GM23248 (cell line): Measurements from ENCODE around the gene STXBP5L. TPM values are rescaled to one million over a fixed set of nuclear protein-coding genes. Genes with fewer than 3 reads are reported as not detected.

Experiments
- DNase-seq: peaks from one replicate; pipeline ENCODE4 v3.0.0-alpha.2; 2015
- H2AFZ ChIP-seq: fragments of 200-600 bp; sonication (generic); 2 replicates; pipeline ENCODE4 v1.6.1; 2016; ENCODE audit warnings: antibody characterized with exemption
- H3F3A ChIP-seq: fragments of 200-600 bp; sonication (generic); 2 replicates; pipeline ENCODE4 v1.6.1; 2016; ENCODE audit warnings: mild to moderate bottlenecking, antibody characterized with exemption, mixed run types; ENCODE audit not compliant: insufficient read depth
- H3K27ac ChIP-seq: fragments of 200-600 bp; sonication (generic); 2 replicates; pipeline ENCODE4 v1.5.1; 2016; ENCODE audit warnings: mild to moderate bottlenecking
- H3K27me3 ChIP-seq: fragments of 200-600 bp; sonication (generic); replicated peaks from 2 replicates; pipeline ENCODE4 v1.6.1; 2016; ENCODE audit warnings: mild to moderate bottlenecking; ENCODE audit not compliant: insufficient read depth
- H3K36me3 ChIP-seq: fragments of 200-600 bp; sonication (generic); 2 replicates; pipeline ENCODE4 v1.6.1; 2016; ENCODE audit warnings: low read depth, mild to moderate bottlenecking
- H3K4me1 ChIP-seq: fragments of 200-600 bp; sonication (generic); 2 replicates; pipeline ENCODE4 v1.6.1; 2016; ENCODE audit warnings: mild to moderate bottlenecking; ENCODE audit not compliant: insufficient read depth
- H3K4me2 ChIP-seq: fragments of 200-600 bp; sonication (generic); one replicate; pipeline ENCODE4 v1.6.1; 2016; ENCODE audit warnings: mild to moderate bottlenecking; ENCODE audit not compliant: unreplicated experiment
- H3K4me3 ChIP-seq: fragments of 200-600 bp; sonication (generic); 2 replicates; pipeline ENCODE4 v1.5.1; 2016; ENCODE audit warnings: mild to moderate bottlenecking
- H3K79me2 ChIP-seq: fragments of 200-600 bp; sonication (generic); 2 replicates; pipeline ENCODE4 v1.6.1; 2016; ENCODE audit warnings: mild to moderate bottlenecking; ENCODE audit not compliant: insufficient read depth
- H3K9ac ChIP-seq: fragments of 200-600 bp; sonication (generic); 2 replicates; pipeline ENCODE4 v1.6.1; 2016; ENCODE audit warnings: mild to moderate bottlenecking
- H3K9me2 ChIP-seq: fragments of 200-600 bp; sonication (generic); 2 replicates; pipeline ENCODE4 v1.6.1; 2016; ENCODE audit warnings: mixed run types, mild to moderate bottlenecking, moderate library complexity; ENCODE audit not compliant: insufficient read depth
- H3K9me3 ChIP-seq: fragments of 200-600 bp; sonication (generic); one replicate; pipeline ENCODE4 v1.6.1; 2017; ENCODE audit warnings: low read depth
- H4K20me1 ChIP-seq: fragments of 200-600 bp; sonication (generic); 2 replicates; pipeline ENCODE4 v1.6.0; 2016; ENCODE audit not compliant: insufficient read depth
- EZH2 ChIP-seq: fragments of 200-600 bp; sonication (generic); IDR thresholded peaks from 2 replicates; pipeline ENCODE4 v1.6.1; 2018; ENCODE audit warnings: antibody characterized with exemption, mild to moderate bottlenecking; ENCODE audit not compliant: insufficient read depth, poor library complexity, severe bottlenecking
- EZH2phosphoT487 ChIP-seq: fragments of 200-600 bp; sonication (generic); IDR thresholded peaks from 2 replicates; pipeline ENCODE4 v1.6.1; 2018; ENCODE audit warnings: antibody characterized with exemption, moderate library complexity, mild to moderate bottlenecking, low read depth; ENCODE audit not compliant: insufficient read depth
- WGBS, 2 experiments: methylation state at CpG; one replicate each; pipeline ENCODE4 v1.1.6; 2015 to 2017; ENCODE audit warnings: low lambda C conversion rate in 2 of 2, low coverage in 1 of 2; ENCODE audit errors: missing lambda C conversion rate in 2 of 2; 5-methylcytosine and 5-hydroxymethylcytosine counted together
- in situ Hi-C: fragments of 300-500 bp; cut with MboI; formaldehyde crosslinking; loops from 2 replicates; pipeline ENCODE4 v1.15.0; 2020
- polyA plus RNA-seq: library from polyadenylated mRNA; unstranded; fragments of >200 nt; fragmentation: Nextera tagmentation; extraction: Ambion mirVana; gene quantifications from 2 replicates; pipeline ENCODE4 v1.2.1, GENCODE V29; 2016
- total RNA-seq: library from RNA; depleted of rRNA; stranded (reverse); fragments of >200 nt; shearing (Covaris generic); gene quantifications from 2 replicates; pipeline ENCODE4 v1.2.3, GENCODE V29; 2014

The STXBP5L gene
- total and polyA plus RNA-seq, 2 experiments from 2014 or later: not detected

DNA sequence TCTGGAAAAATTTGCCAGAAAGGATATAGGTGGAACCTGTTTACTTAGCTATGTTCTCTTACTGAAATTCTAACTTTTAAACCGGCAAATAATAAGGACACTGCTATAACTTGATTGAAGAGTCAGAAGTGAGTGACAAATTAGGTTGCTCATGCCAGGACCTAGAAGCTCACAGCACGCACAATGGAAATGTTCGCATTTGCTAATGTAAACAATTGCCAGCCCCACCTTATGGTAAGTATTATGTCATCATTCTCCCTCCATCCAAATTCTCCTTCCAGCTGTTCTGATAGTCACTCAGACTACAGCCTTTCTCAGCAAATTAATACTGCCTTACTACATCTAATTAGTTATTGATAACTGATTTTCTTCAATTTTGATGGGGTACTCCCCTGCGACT lies 4.8 kb upstream of the STXBP5L start:
- Histone ChIP-seq H3K36me3 (no peaks in the 10 kb centered on the region), H4K20me1 (no peaks in the 10 kb centered on the region), H3K4me2 (no peak overlapping the region), H3K9ac (no peak overlapping the region), H3K27ac (no peak overlapping the region), H3K9me3 (no peaks in the 10 kb centered on the region), H3F3A (no peaks in the 10 kb centered on the region), H3K9me2 (no peaks in the 10 kb centered on the region), H3K4me3 (no peak overlapping the region), H2AFZ (no peak overlapping the region), H3K4me1 (no peaks in the 10 kb centered on the region), H3K79me2 (no peaks in the 10 kb centered on the region), H3K27me3 (no peaks in the 10 kb centered on the region; the same call in 1 of the 2 replicates)
- no peak for DNase-seq
- TF ChIP-seq EZH2phosphoT487: no peak
- WGBS, 2 experiments: 49 to 62% methylated on average over 4 of the region's 4 CpGs
- in situ Hi-C loops: no loop called here

DNA sequence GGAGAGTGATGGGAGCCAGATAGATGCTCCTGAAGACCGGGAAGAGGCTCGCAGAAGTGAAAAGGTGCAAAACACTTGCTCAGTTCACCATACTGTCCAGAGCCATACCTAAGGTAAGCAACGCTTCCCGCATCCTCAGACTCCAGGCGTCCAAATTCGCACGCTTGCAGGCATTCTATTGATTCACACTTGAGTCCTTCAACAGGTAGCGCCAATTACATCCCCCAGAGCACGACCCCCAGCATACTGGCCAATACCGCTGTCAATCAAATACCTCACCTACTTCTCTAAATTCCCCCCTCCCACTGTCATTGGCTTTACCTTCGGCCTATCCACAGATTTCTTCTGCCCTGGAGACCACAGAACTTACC lies 361 bp upstream of the STXBP5L start:
- no peaks in the 10 kb centered on the region for H3K36me3 ChIP-seq
- H3K27me3 ChIP-seq: peaks cover 25% of the 10 kb centered on the region
- no peaks in the 10 kb centered on the region for H3K9me3 ChIP-seq
- no peaks in the 10 kb centered on the region for H3F3A ChIP-seq
- no peaks in the 10 kb centered on the region for H3K4me1 ChIP-seq
- TF ChIP-seq EZH2 (no peak), EZH2phosphoT487 (no peak)
- H3K9ac ChIP-seq: no peak overlapping the region
- H4K20me1 ChIP-seq: no peaks in the 10 kb centered on the region
- no peak overlapping the region for H3K27ac ChIP-seq
- H3K79me2 ChIP-seq: no peaks in the 10 kb centered on the region
- no peak overlapping the region for H2AFZ ChIP-seq
- in situ Hi-C loops: no loop called here
- DNase-seq: no peak
- 14 to 17% methylated on average over 11 of the region's 11 CpGs for WGBS, 2 experiments
- no peaks in the 10 kb centered on the region for H3K9me2 ChIP-seq
- peak overlapping the region; percentile 85 for H3K4me2 ChIP-seq
- H3K4me3 ChIP-seq: peak overlapping the region; percentile 64; the same call in 1 of the 2 replicates

DNA sequence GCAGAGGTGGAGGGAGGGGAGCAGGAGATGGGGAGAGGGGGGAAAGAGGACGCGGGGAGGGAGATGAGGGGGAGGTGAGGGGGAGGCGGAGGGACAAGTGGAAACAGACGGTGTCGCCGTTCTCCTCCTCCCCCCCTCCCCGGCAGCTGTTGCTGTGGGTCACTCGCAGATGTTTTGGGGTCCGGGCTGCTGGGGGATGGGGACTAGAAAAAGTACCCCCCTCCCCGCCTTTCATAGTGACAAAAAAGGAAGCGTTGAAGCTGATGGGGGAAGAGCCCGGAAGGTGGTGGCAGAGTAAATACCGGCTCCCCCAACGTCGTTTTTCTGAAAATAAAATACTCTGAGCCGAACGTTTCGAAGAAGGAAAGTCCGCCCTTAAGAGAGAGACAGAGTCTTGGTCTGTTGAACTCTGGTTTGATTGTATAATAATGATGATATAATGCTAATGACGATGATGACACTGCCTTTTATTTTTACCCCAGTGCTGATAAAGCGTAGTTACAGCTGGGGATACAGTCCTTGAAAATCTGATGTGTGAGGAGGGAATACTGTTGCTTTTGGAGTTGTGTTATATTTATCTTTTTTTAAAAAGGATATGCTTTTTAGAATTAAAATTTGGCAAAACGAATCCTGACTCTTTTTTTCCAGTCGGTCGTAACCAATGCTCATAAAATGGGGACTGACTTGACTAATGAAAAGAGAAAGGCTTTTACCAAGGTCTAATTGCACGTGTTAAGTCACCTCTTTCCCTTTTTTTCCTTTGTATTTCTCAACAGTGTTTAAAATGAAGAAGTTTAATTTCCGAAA lies 993 bp downstream of the STXBP5L start:
- WGBS, 2 experiments: 1 to 2% methylated on average over 18 to 26 of the region's 26 CpGs
- H3K9me2 ChIP-seq: no peaks in the 10 kb centered on the region
- peak overlapping the region; percentile 64 for H3K4me3 ChIP-seq
- no peaks in the 10 kb centered on the region for H3K4me1 ChIP-seq
- peak; percentile 93 for TF ChIP-seq EZH2
- TF ChIP-seq EZH2phosphoT487: no peak
- H2AFZ ChIP-seq: no peak overlapping the region
- no peaks in the 10 kb centered on the region for H3K9me3 ChIP-seq
- no peaks in the 10 kb centered on the region for H3K36me3 ChIP-seq
- H3K9ac ChIP-seq: no peak overlapping the region
- peak; percentile 3 for DNase-seq
- no peaks in the 10 kb centered on the region for H4K20me1 ChIP-seq
- H3F3A ChIP-seq: no peaks in the 10 kb centered on the region
- H3K27me3 ChIP-seq: peaks cover 25% of the 10 kb centered on the region
- in situ Hi-C loops: no loop called here
- no peak overlapping the region for H3K27ac ChIP-seq
- H3K4me2 ChIP-seq: peak overlapping the region; percentile 61
- no peaks in the 10 kb centered on the region for H3K79me2 ChIP-seq

DNA sequence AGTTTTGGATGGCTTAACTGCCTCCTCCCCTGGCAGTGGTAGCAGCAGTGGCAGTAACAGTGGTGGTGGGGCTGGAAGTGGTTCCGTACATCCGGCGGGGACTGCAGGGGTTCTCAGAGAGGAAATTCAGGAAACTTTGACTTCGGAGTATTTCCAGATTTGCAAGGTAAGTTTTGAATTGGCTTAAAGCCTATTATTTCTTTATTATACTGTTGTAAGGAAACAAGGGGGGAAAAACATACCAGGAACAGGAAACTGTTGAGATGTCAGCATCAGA lies 1.5 kb downstream of the STXBP5L start:
- no peak overlapping the region for H3K4me3 ChIP-seq
- no peak for TF ChIP-seq EZH2phosphoT487
- no peak for TF ChIP-seq EZH2
- H3K4me1 ChIP-seq: no peaks in the 10 kb centered on the region
- 1 to 6% methylated on average over 4 of the region's 4 CpGs for WGBS, 2 experiments
- no peak overlapping the region for H3K4me2 ChIP-seq
- H3K9me2 ChIP-seq: no peaks in the 10 kb centered on the region
- no peaks in the 10 kb centered on the region for H3F3A ChIP-seq
- H3K27me3 ChIP-seq: peaks cover 25% of the 10 kb centered on the region
- no peak overlapping the region for H2AFZ ChIP-seq
- H3K36me3 ChIP-seq: no peaks in the 10 kb centered on the region
- no peaks in the 10 kb centered on the region for H4K20me1 ChIP-seq
- in situ Hi-C loops: no loop called here
- H3K79me2 ChIP-seq: no peaks in the 10 kb centered on the region
- H3K9ac ChIP-seq: no peak overlapping the region
- DNase-seq: no peak
- no peaks in the 10 kb centered on the region for H3K9me3 ChIP-seq
- H3K27ac ChIP-seq: no peak overlapping the region

DNA sequence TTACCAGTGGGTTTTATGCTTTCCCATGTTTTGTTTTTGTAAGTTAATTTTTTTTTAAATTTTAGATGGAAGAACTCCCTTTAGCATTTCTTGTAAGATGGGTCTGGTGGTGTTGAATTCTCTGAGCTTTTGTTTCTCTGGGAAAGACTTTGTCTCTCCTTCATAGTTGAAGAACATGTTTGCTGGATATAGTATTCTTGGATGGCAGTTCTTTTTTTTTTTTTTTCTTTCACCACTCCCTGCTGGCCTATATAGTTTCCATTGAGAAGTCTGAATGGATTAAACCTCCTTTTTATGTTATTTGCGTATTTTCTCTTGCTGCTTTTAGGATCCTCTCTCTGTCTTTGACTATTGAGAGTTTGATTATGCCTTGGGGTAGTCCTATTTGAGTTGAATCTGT lies 18.1 kb downstream of the STXBP5L start:
- Histone ChIP-seq H3K79me2 (no peaks in the 10 kb centered on the region), H3K27me3 (no peaks in the 10 kb centered on the region), H4K20me1 (no peaks in the 10 kb centered on the region), H3F3A (no peaks in the 10 kb centered on the region), H3K27ac (no peak overlapping the region), H3K4me2 (no peak overlapping the region), H3K4me3 (no peak overlapping the region), H3K4me1 (no peaks in the 10 kb centered on the region), H3K9ac (no peak overlapping the region), H3K36me3 (no peaks in the 10 kb centered on the region), H3K9me2 (no peaks in the 10 kb centered on the region), H2AFZ (no peak overlapping the region), H3K9me3 (no peaks in the 10 kb centered on the region)
- in situ Hi-C loops: no loop called here
- no peak for TF ChIP-seq EZH2phosphoT487
- no peak for TF ChIP-seq EZH2
- 13 to 20% methylated on average over 1 of the region's 1 CpG for WGBS, 2 experiments
- DNase-seq: no peak
